HepG2 (cell line): Measurements from ENCODE around the gene FTSJ1. TPM values are rescaled to one million over a fixed set of nuclear protein-coding genes. Genes with fewer than 3 reads are reported as not detected.
A peak's percentile ranks its signal among the peaks of the same experiment; 100 is the strongest.

Experiments used
- HMGA1 ChIP-seq: sonication (generic); formaldehyde crosslinking; conservative IDR thresholded peaks from 2 replicates; pipeline ENCODE4 v1.4.0; 2020; ENCODE audit warnings: missing genetic modification reagents
- HNF4A ChIP-seq: sonication (generic); formaldehyde crosslinking; IDR thresholded peaks from 2 replicates; pipeline ENCODE4 v1.4.0; 2020; ENCODE audit warnings: missing genetic modification reagents
- IKZF5 ChIP-seq: IDR thresholded peaks from 2 replicates; pipeline ENCODE4 v1.6.1; 2018; ENCODE audit warnings: missing genetic modification reagents, mild to moderate bottlenecking, missing compliant biosample characterization
- KMT2B ChIP-seq: IDR thresholded peaks from 2 replicates; pipeline ENCODE4 v1.6.1; 2016; ENCODE audit warnings: missing genetic modification reagents, missing compliant biosample characterization
- MAFK ChIP-seq, 2 experiments: IDR thresholded peaks in 1 of 2; conservative IDR thresholded peaks in 1 of 2; 2 replicates each; pipeline ENCODE4 v1.6.1; 2011; ENCODE audit warnings: improper control_type of control experiment in 2 of 2, low read length in 2 of 2
- MYPOP ChIP-seq: sonication (generic); formaldehyde crosslinking; IDR thresholded peaks from 2 replicates; pipeline ENCODE4 v1.8.1; 2023; ENCODE audit warnings: mild to moderate bottlenecking, moderate library complexity, missing genetic modification reagents
- NFIB ChIP-seq: sonication (generic); formaldehyde crosslinking; IDR thresholded peaks from 2 replicates; pipeline ENCODE4 v1.9.0; 2021; ENCODE audit warnings: missing genetic modification reagents, mild to moderate bottlenecking, borderline replicate concordance
- NR2F1 ChIP-seq, 2 experiments: fragments of 450-650 bp in 1 of 2; formaldehyde crosslinking in 1 of 2; IDR thresholded peaks; 2 replicates each; pipeline versions ENCODE4 v1.5.0 to v1.6.1; 2016 to 2020; ENCODE audit warnings: mild to moderate bottlenecking in 1 of 2, missing compliant biosample characterization in 1 of 2, missing genetic modification reagents in 1 of 2, moderate library complexity in 1 of 2
- SKIL ChIP-seq: sonication (generic); formaldehyde crosslinking; IDR thresholded peaks from 2 replicates; pipeline ENCODE4 v1.8.0; 2022; ENCODE audit warnings: missing genetic modification reagents, mild to moderate bottlenecking, moderate library complexity, borderline replicate concordance
- TFE3 ChIP-seq: IDR thresholded peaks from 2 replicates; pipeline ENCODE4 v1.6.1; 2016
- THRA ChIP-seq: sonication (generic); formaldehyde crosslinking; IDR thresholded peaks from 2 replicates; pipeline ENCODE4 v1.4.0; 2020; ENCODE audit warnings: missing genetic modification reagents, borderline replicate concordance
- XBP1 ChIP-seq: sonication (generic); formaldehyde crosslinking; IDR thresholded peaks from 2 replicates; pipeline ENCODE4 v1.5.0; 2020; ENCODE audit warnings: missing genetic modification reagents
- ZBTB46 ChIP-seq: sonication (generic); formaldehyde crosslinking; IDR thresholded peaks from 2 replicates; pipeline ENCODE4 v1.4.0; 2020; ENCODE audit warnings: mild to moderate bottlenecking, missing genetic modification reagents, borderline replicate concordance
- ZFY ChIP-seq: sonication (generic); formaldehyde crosslinking; IDR thresholded peaks from 2 replicates; pipeline ENCODE4 v1.4.0; 2020; ENCODE audit warnings: missing genetic modification reagents
- ZNF441 ChIP-seq: sonication (generic); formaldehyde crosslinking; IDR thresholded peaks from 2 replicates; pipeline ENCODE4 v1.7.0; 2021; ENCODE audit warnings: missing genetic modification reagents, borderline replicate concordance
- ZNF446 ChIP-seq: sonication (generic); formaldehyde crosslinking; IDR thresholded peaks from 2 replicates; pipeline ENCODE4 v1.5.0; 2020; ENCODE audit warnings: mild to moderate bottlenecking, missing genetic modification reagents
- ZNF547 ChIP-seq: sonication (generic); formaldehyde crosslinking; IDR thresholded peaks from 2 replicates; pipeline ENCODE4 v1.5.1; 2020; ENCODE audit warnings: mild to moderate bottlenecking, missing genetic modification reagents
- ZNF614 ChIP-seq: IDR thresholded peaks from 2 replicates; pipeline ENCODE4 v1.6.1; 2018; ENCODE audit warnings: missing biosample characterization, missing genetic modification reagents, inconsistent platforms, borderline replicate concordance
- ZNF775 ChIP-seq: sonication (generic); formaldehyde crosslinking; IDR thresholded peaks from 2 replicates; pipeline ENCODE4 v1.4.0; 2020; ENCODE audit warnings: missing genetic modification reagents, mild to moderate bottlenecking, moderate library complexity, borderline replicate concordance
- ZNF776 ChIP-seq: sonication (generic); formaldehyde crosslinking; IDR thresholded peaks from 2 replicates; pipeline ENCODE4 v1.4.0; 2020; ENCODE audit warnings: mild to moderate bottlenecking, missing genetic modification reagents
- polyA plus RNA-seq, 8 experiments: library from polyadenylated mRNA; depleted of rRNA in 3 of 8; stranded (reverse) in 7 of 8; unstranded in 1 of 8; fragments of >200 nt; fragmentation: Illumina TruSeq in 4 of 8; extraction: Trizol in 4 of 8; gene quantifications; 2 replicates each; pipeline versions ENCODE4 v1.2.1 to v1.2.3, GENCODE V29; 2011 to 2016; ENCODE audit warnings: low read depth in 4 of 8, missing spikeins in 1 of 8, mixed read lengths in 1 of 8; ENCODE audit not compliant: insufficient read depth in 1 of 8
- total RNA-seq, 5 experiments: library from RNA; depleted of rRNA; stranded (reverse); fragments of >200 nt; fragmentation: Illumina TruSeq; extraction: Trizol; gene quantifications; 2 replicates each; pipeline ENCODE4 v1.2.3, GENCODE V29; 2016; ENCODE audit warnings: low read depth in 1 of 5

Gene FTSJ1
- total and polyA plus RNA-seq, 2 of the 13 experiments (the other 11 are each of a cell fraction or from before 2014, with no cell fraction given), result 30.3 to 37.9 TPM

- no peak for TF ChIP-seq IKZF5 (CRISPR knock-in tag)
- no peak for TF ChIP-seq ZNF775 (CRISPR knock-in tag)
- 0 out of 2 replicates have a peak, but pooled peaks have one; percentile 21 for TF ChIP-seq ZFY (CRISPR knock-in tag)
- no peak for TF ChIP-seq ZNF441 (CRISPR knock-in tag)
- TF ChIP-seq ZNF547 (CRISPR knock-in tag), result no peak
- no peak for TF ChIP-seq SKIL (CRISPR knock-in tag)
- TF ChIP-seq ZNF776 (CRISPR knock-in tag), result no peak
- TF ChIP-seq TFE3 (CRISPR knock-in tag), result no peak
- peak; percentile 48 for TF ChIP-seq HNF4A (CRISPR knock-in tag)
- no peak for TF ChIP-seq KMT2B (CRISPR knock-in tag)
- TF ChIP-seq THRA, result 0 out of 2 replicates have a peak, but pooled peaks have one; percentile 6
- TF ChIP-seq ZNF446 (CRISPR knock-in tag), result no peak
- no peak for TF ChIP-seq MAFK (conservative IDR thresholded peaks at IDR 0.05 in 1 of 2, IDR thresholded peaks at IDR 0.05 in 1 of 2; ENCODE audit: low read length in 2 of 2)
- 0 out of 2 replicates have a peak, but pooled peaks have one; percentile 17 for TF ChIP-seq ZNF614 (CRISPR knock-in tag)
- TF ChIP-seq NR2F1 (CRISPR knock-in tag; IDR thresholded peaks at IDR 0.05), result no peak
- no peak for TF ChIP-seq ZBTB46 (CRISPR knock-in tag)
- no peak for TF ChIP-seq XBP1 (CRISPR knock-in tag)
- TF ChIP-seq MYPOP (CRISPR knock-in tag), result no peak
- no peak for TF ChIP-seq NFIB (CRISPR knock-in tag)
- TF ChIP-seq HMGA1 (CRISPR knock-in tag), result no peak
Measured at GRCh38 chrX:48470110-48470832, 5.7 kb upstream of the FTSJ1 start, which contains the start of gene SLC38A5 (continued).
